ENCODE measurements around the gene UMAD1. TPM values are rescaled to one million over a fixed set of nuclear protein-coding genes. Genes with fewer than 3 reads are reported as not detected.

The UMAD1 gene
- total RNA-seq, 1 donor from 2014 or later = 12.8 TPM

DNA sequence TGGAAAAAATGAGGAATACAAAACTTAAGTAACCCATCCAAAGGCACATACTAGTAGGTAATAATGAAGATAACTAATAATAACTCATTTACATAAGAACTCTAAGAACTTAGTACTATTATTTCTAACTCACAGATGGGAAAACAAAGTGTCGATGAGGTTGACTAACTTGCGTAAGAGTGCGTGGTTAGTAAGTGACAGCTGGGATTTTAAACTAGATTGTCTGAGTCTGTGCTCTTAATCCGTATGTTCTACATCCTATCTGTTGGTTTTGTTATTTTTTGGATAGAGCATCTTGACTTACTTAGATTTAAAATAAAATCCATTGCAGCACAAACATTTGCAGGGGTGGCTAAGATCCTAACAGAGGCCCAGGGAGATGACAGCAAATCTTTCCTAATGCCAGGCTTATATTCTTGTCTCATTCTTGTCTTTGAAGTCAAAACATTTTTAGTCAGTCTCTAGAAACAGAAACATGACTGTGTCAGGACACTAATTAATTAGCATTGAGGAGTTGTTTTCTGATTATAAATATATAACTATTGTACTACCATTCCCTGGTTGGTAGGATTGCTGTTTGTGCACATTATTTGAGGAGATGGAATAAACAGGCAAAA, 66.1 kb downstream of the UMAD1 start:
- no peak for DNase-seq (ENCODE audit: low spot score, unreplicated experiment)
- Mint-ChIP-seq H3K27ac (no peak overlapping the region), H3K4me1 (ENCODE audit: low read depth) (peaks cover 38% of the 10 kb centered on the region), H3K4me3 (ENCODE audit: low read depth) (no peak overlapping the region), H3K9me3 (ENCODE audit: low read depth) (peaks cover 4% of the 10 kb centered on the region), H3K36me3 (ENCODE audit: insufficient read depth) (peaks cover 1% of the 10 kb centered on the region), H3K27me3 (no peaks in the 10 kb centered on the region)
- TF ChIP-seq, protein P1, sequence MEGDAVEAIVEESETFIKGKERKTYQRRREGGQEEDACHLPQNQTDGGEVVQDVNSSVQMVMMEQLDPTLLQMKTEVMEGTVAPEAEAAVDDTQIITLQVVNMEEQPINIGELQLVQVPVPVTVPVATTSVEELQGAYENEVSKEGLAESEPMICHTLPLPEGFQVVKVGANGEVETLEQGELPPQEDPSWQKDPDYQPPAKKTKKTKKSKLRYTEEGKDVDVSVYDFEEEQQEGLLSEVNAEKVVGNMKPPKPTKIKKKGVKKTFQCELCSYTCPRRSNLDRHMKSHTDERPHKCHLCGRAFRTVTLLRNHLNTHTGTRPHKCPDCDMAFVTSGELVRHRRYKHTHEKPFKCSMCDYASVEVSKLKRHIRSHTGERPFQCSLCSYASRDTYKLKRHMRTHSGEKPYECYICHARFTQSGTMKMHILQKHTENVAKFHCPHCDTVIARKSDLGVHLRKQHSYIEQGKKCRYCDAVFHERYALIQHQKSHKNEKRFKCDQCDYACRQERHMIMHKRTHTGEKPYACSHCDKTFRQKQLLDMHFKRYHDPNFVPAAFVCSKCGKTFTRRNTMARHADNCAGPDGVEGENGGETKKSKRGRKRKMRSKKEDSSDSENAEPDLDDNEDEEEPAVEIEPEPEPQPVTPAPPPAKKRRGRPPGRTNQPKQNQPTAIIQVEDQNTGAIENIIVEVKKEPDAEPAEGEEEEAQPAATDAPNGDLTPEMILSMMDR (IDR thresholded peaks at IDR 0.05; ENCODE audit: unreplicated experiment) = no peak

DNA sequence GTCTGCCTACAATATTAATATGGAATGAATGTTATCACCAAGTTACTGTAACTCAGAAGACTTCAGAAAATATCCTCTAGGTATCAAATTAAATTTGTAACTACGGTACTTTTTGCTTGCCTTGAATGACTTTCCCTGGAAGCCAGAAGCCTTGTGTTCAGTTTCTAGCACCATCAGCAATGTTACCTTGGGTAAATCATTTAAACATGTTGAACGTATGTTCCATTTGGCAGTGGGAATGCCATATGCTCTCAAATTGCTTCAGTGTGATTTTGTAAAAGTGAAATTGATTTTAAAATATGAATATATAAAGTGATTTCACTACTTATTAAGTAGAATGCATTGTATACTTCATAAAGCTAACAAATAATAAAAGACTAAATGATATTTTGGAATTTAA, 66.7 kb downstream of the UMAD1 start:
- H3K36me3 Mint-ChIP-seq (ENCODE audit: insufficient read depth) = peaks cover 1% of the 10 kb centered on the region
- no peak for DNase-seq (ENCODE audit: low spot score, unreplicated experiment)
- TF ChIP-seq, protein P1 (IDR thresholded peaks at IDR 0.05; ENCODE audit: unreplicated experiment) = no peak
- no peak overlapping the region for H3K27ac Mint-ChIP-seq
- peaks cover 4% of the 10 kb centered on the region for H3K9me3 Mint-ChIP-seq (ENCODE audit: low read depth)
- H3K27me3 Mint-ChIP-seq = no peaks in the 10 kb centered on the region
- peaks cover 35% of the 10 kb centered on the region for H3K4me1 Mint-ChIP-seq (ENCODE audit: low read depth)
- no peak overlapping the region for H3K4me3 Mint-ChIP-seq (ENCODE audit: low read depth)

DNA sequence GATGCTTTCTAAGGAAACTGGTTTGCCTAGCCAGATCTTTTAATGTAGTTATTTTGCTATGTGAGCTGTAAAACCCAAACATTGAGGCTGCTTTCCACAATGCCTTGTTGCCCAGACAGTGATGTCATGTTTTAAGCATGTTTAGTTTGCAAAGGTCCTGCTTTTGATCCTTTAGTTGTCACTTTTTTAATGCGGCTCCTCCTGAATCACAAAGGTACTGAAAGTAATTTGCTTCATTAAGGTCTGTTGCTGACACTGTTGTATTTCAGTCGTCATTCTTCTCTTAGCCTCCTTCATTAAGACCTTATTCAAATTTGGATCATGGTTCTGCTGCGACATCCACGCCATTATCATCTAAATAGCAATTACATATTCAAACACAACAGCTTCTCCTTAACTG, 67.3 kb downstream of the UMAD1 start:
- TF ChIP-seq, protein P1 (IDR thresholded peaks at IDR 0.05; ENCODE audit: unreplicated experiment) = no peak
- Mint-ChIP-seq H3K36me3 (ENCODE audit: insufficient read depth) (peaks cover 1% of the 10 kb centered on the region), H3K4me3 (ENCODE audit: low read depth) (peak overlapping the region; percentile 30), H3K9me3 (ENCODE audit: low read depth) (peaks cover 4% of the 10 kb centered on the region), H3K27ac (peak overlapping the region; percentile 79), H3K4me1 (ENCODE audit: low read depth) (peaks cover 30% of the 10 kb centered on the region), H3K27me3 (no peaks in the 10 kb centered on the region)
- DNase-seq (ENCODE audit: low spot score, unreplicated experiment) = no peak

DNA sequence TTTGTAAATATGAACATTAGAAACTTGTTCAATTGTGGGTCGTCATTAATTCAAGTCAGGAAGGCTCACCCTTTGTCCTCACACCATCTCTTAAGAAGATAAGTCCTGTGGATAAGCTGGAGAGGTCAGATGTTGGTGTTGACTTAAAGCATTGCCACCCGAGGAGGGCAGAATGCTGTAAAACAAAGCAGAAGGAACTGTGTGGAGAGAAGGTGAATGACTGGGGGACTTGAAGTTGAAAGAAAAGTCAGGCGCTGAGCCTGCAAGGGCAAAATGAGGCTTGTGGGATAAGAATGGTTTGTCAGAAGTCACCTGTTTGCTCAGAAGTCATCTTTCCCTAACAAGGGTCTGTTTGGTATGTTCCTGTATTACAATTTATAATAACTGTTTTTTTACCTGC, 68.7 kb downstream of the UMAD1 start:
- Mint-ChIP-seq H3K9me3 (ENCODE audit: low read depth) (no peaks in the 10 kb centered on the region), H3K4me1 (ENCODE audit: low read depth) (peaks cover 23% of the 10 kb centered on the region), H3K27me3 (no peaks in the 10 kb centered on the region), H3K27ac (peak overlapping the region; percentile 21), H3K4me3 (ENCODE audit: low read depth) (no peak overlapping the region), H3K36me3 (ENCODE audit: insufficient read depth) (no peaks in the 10 kb centered on the region)
- no peak for DNase-seq (ENCODE audit: low spot score, unreplicated experiment)
- TF ChIP-seq, protein P1 (IDR thresholded peaks at IDR 0.05; ENCODE audit: unreplicated experiment) = no peak

DNA sequence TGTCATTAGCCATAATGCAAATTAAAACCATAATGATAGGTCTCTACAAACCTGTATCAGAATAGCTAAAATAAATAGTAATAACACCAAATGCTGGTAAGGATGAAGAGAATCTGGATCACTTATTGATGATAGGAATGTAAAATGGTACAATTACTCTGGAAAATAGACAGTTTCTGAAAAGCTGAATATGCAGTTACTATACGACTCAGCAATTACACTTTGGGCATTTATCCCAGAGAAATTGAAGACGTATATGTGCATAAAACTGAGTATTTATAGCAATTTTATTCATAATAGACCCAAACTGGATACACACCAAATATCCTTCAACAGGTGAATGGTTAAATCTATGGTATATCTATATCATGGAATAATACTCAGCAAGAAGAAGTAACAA, 69.9 kb downstream of the UMAD1 start:
- peaks cover 26% of the 10 kb centered on the region for H3K4me1 Mint-ChIP-seq (ENCODE audit: low read depth)
- no peaks in the 10 kb centered on the region for H3K36me3 Mint-ChIP-seq (ENCODE audit: insufficient read depth)
- no peak overlapping the region for H3K4me3 Mint-ChIP-seq (ENCODE audit: low read depth)

More for the DNA sequence above, 69.9 kb downstream of the UMAD1 start:
- Mint-ChIP-seq H3K27me3 (no peaks in the 10 kb centered on the region), H3K27ac (no peak overlapping the region), H3K9me3 (ENCODE audit: low read depth) (no peaks in the 10 kb centered on the region)
- TF ChIP-seq, protein P1 (IDR thresholded peaks at IDR 0.05; ENCODE audit: unreplicated experiment) = no peak
- no peak for DNase-seq (ENCODE audit: low spot score, unreplicated experiment)
